ENCODE measurements around the gene CGB8.
"Not testable (repeated sequence)": the region's sequence is repeated elsewhere in the genome, so short reads cannot be mapped to it uniquely, and the experiment has no call there.

GRCh38 chr19:49028686-49029085, 20.2 kb downstream of the CGB8 start:
- not testable (repeated sequence) for TF ChIP-seq CTCF (IDR thresholded peaks at IDR 0.05; ENCODE audit: insufficient read depth, low read length); REST (IDR thresholded peaks at IDR 0.05; ENCODE audit: insufficient replicate concordance, low read depth); POLR2AphosphoS5 (IDR thresholded peaks at IDR 0.05; ENCODE audit: low read depth); GABPA (IDR thresholded peaks at IDR 0.05; ENCODE audit: low read depth)

Data from HL-60 (cell line).